Measurements from ENCODE around the gene CBX6.

GRCh38 chr22:38868286-38868721, 3.7 kb downstream of the CBX6 start:
- TF ChIP-seq CTCF (IDR thresholded peaks at IDR 0.05) (no peak), POLR2A (IDR thresholded peaks at IDR 0.05) (no peak), POLR2AphosphoS5 (IDR thresholded peaks at IDR 0.05) (no peak), EP300 (IDR thresholded peaks at IDR 0.05) (no peak)
